Mesendoderm (in vitro differentiated cells): ENCODE data around the gene CHST8.

Experiments
- DNase-seq: peaks from one replicate; pipeline ENCODE4 v3.0.0; 2013
- H2AK5ac ChIP-seq: 2 replicates; pipeline ENCODE4 v1.6.1; 2013; ENCODE audit warnings: low read length, inconsistent platforms
- H2BK120ac ChIP-seq: 2 replicates; pipeline ENCODE4 v1.6.1; 2013; ENCODE audit warnings: low read depth, mild to moderate bottlenecking, low read length, moderate library complexity, mixed read lengths
- H2BK15ac ChIP-seq: replicated peaks from 2 replicates; pipeline ENCODE4 v1.6.1; 2013; ENCODE audit warnings: low read depth, mild to moderate bottlenecking, moderate library complexity
- H2BK5ac ChIP-seq: 2 replicates; pipeline ENCODE4 v1.6.1; 2013; ENCODE audit warnings: low read length, inconsistent platforms
- H3K18ac ChIP-seq: 2 replicates; pipeline ENCODE4 v1.6.1; 2013; ENCODE audit warnings: mild to moderate bottlenecking, low read length, mixed read lengths
- H3K23ac ChIP-seq: one replicate; pipeline ENCODE4 v1.6.1; 2013; ENCODE audit warnings: low read length
- H3K27ac ChIP-seq: 2 replicates; pipeline ENCODE4 v1.5.1; 2013; ENCODE audit warnings: low read depth, mild to moderate bottlenecking, inconsistent platforms, low read length, moderate library complexity
- H3K27me3 ChIP-seq: 2 replicates; pipeline ENCODE4 v1.6.1; 2013; ENCODE audit warnings: low read length, control low read depth, mild to moderate bottlenecking, inconsistent platforms; ENCODE audit not compliant: insufficient read depth, poor library complexity
- H3K36me3 ChIP-seq: 2 replicates; pipeline ENCODE4 v1.6.1; 2013; ENCODE audit warnings: low read length, inconsistent platforms; ENCODE audit not compliant: control insufficient read depth, insufficient read depth
- H3K4ac ChIP-seq: one replicate; pipeline ENCODE4 v1.6.1; 2013; ENCODE audit warnings: low read depth, mild to moderate bottlenecking, low read length, moderate library complexity
- H3K4me1 ChIP-seq: 2 replicates; pipeline ENCODE4 v1.6.1; 2013; ENCODE audit warnings: low read depth, low read length, inconsistent platforms; ENCODE audit not compliant: control insufficient read depth
- H3K4me2 ChIP-seq: 2 replicates; pipeline ENCODE4 v1.6.1; 2013; ENCODE audit warnings: low read length
- H3K4me3 ChIP-seq: 2 replicates; pipeline ENCODE4 v1.5.1; 2013; ENCODE audit warnings: mild to moderate bottlenecking, low read length
- H3K56ac ChIP-seq: one replicate; pipeline ENCODE4 v1.6.1; 2013; ENCODE audit warnings: low read length
- H3K79me1 ChIP-seq: 2 replicates; pipeline ENCODE4 v1.6.1; 2013; ENCODE audit warnings: low read length, inconsistent platforms
- H3K79me2 ChIP-seq: 2 replicates; pipeline ENCODE4 v1.6.1; 2013; ENCODE audit warnings: mild to moderate bottlenecking, low read length; ENCODE audit not compliant: control insufficient read depth, insufficient read depth
- H3K9ac ChIP-seq: 2 replicates; pipeline ENCODE4 v1.6.1; 2013; ENCODE audit warnings: low read length, inconsistent platforms
- H4K5ac ChIP-seq: one replicate; pipeline ENCODE4 v1.6.1; 2013; ENCODE audit warnings: low read length
- H4K8ac ChIP-seq: one replicate; pipeline ENCODE4 v1.6.1; 2013; ENCODE audit warnings: low read depth, mild to moderate bottlenecking, control low read depth, low read length, moderate library complexity
- WGBS: extraction: QIAGEN DNeasy Blood & Tissue Kit; methylation state at CpG from one replicate; pipeline ENCODE4 v1.1.7; 2013; ENCODE audit warnings: low lambda C conversion rate, missing lambda C conversion rate; ENCODE audit not compliant: insufficient coverage; ENCODE audit errors: extremely low coverage; 5-methylcytosine and 5-hydroxymethylcytosine counted together

The CHST8 gene

DNA sequence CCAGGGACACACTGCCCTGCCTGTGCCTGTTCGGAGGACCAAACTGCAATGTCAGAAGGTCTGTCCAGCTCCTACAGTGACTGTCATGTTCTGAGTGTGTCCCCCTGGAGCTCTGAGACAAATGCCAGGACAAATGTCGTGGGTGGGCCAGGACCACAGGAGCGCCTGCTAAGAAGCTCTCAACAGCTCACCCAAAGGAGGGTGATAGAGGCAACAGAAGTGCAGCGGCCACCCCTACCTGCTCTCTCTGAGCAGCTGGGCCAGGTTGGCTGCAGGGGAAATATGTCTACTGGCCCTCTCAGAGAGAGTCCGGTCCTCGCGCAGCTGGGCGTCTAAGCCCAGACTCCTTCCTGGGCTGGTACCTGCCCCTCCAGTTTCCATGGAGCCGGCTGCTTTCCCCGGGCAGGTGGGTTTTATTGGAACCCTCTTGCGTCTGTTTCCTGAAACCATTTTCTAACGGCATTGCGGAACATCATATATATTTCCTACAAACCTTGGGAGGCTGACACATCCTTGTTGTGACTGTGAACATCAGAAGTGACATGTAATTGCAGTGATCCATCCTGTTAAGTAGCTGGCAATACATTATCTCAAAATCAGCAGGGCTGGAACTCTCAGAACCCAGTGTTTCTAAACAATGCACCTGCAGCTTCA lies 78.1 kb downstream of the CHST8 start:
- Histone ChIP-seq H3K4me3 (no peak overlapping the region), H3K27ac (no peak overlapping the region), H3K56ac (no peak overlapping the region), H2BK15ac (no peak overlapping the region), H2AK5ac (no peak overlapping the region), H3K79me1 (no peaks in the 10 kb centered on the region), H3K9ac (no peak overlapping the region), H4K8ac (no peak overlapping the region), H3K4ac (no peak overlapping the region), H3K18ac (no peak overlapping the region), H3K36me3 (no peaks in the 10 kb centered on the region), H3K27me3 (no peaks in the 10 kb centered on the region), H2BK5ac (no peak overlapping the region), H3K79me2 (no peaks in the 10 kb centered on the region), H4K5ac (no peak overlapping the region), H3K4me2 (no peak overlapping the region), H3K23ac (no peak overlapping the region), H2BK120ac (no peak overlapping the region), H3K4me1 (no peaks in the 10 kb centered on the region)
- no peak for DNase-seq
- no CpG with 5 or more reads among the region's 13 CpGs for WGBS

DNA sequence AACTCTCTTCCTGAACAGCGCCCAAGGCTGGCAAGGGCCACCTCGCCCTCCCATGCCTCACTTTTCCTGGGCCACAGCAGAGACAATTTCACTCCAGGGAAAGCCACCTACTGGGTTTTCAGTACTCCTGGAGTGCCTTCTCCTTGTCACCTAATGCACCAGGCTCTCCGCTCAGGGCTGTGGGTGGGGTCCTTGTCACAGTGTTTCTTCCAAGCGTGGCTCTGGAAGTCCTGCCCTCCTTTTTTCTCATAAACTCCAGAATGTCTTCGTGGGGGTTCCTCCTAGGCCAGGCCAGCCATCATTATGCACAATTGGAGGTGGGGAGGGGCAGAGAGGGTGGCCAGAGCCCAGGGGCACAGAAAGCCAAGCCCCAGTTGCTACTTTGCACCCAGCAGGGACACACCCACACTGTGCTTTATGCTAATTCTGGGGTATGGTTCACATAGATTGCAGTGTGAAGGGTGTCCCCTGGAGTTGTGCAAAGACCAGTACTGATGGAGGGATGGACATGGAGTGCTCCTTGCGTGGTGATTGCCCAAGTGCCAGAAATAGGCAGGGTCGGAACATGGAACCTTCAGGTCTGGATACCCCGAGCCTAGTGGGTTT lies 78.8 kb downstream of the CHST8 start:
- Histone ChIP-seq H3K23ac (no peak overlapping the region), H4K8ac (no peak overlapping the region), H3K27me3 (no peaks in the 10 kb centered on the region), H2BK15ac (no peak overlapping the region), H3K4me2 (no peak overlapping the region), H3K9ac (no peak overlapping the region), H3K36me3 (no peaks in the 10 kb centered on the region), H3K79me1 (no peaks in the 10 kb centered on the region), H3K56ac (no peak overlapping the region), H3K79me2 (no peaks in the 10 kb centered on the region), H3K27ac (no peak overlapping the region), H3K4me3 (no peak overlapping the region), H3K4ac (no peak overlapping the region), H4K5ac (no peak overlapping the region), H2BK5ac (no peak overlapping the region), H3K4me1 (no peaks in the 10 kb centered on the region), H2BK120ac (no peak overlapping the region), H3K18ac (no peak overlapping the region), H2AK5ac (no peak overlapping the region)
- no peak for DNase-seq
- no CpG with 5 or more reads among the region's 8 CpGs for WGBS

DNA sequence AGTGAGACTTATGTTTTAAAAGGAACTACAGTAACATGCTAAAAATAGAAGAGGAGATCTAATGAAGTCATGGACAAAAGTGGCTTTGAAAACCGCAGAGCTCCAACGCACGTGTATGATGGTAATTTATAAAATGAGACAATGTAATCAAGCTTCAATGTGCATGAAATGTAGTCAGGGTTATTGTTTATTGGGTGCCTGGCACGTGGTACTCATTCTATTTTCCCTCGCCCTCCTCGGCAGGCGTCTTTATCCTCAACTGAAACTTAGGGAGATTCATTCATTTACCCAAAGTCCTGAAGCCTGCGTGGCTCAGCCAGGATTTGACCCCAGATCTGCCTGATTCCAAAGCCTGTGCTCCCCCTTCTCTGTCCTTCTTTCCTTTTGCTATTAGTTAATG lies 79.8 kb downstream of the CHST8 start:
- no peak overlapping the region for H4K5ac ChIP-seq
- H3K23ac ChIP-seq, result no peak overlapping the region
- H2AK5ac ChIP-seq, result no peak overlapping the region
- no peak overlapping the region for H3K56ac ChIP-seq
- no peaks in the 10 kb centered on the region for H3K36me3 ChIP-seq
- H3K79me2 ChIP-seq, result no peaks in the 10 kb centered on the region
- no peak overlapping the region for H3K4me2 ChIP-seq
- no peak overlapping the region for H3K18ac ChIP-seq
- H3K4me1 ChIP-seq, result no peaks in the 10 kb centered on the region
- no peaks in the 10 kb centered on the region for H3K27me3 ChIP-seq
- no peak overlapping the region for H3K27ac ChIP-seq
- H2BK120ac ChIP-seq, result no peak overlapping the region
- no CpG with 5 or more reads among the region's 8 CpGs for whole genome bisulfite sequencing
- H2BK5ac ChIP-seq, result no peak overlapping the region
- no peaks in the 10 kb centered on the region for H3K79me1 ChIP-seq
- no peak for DNase-seq
- H2BK15ac ChIP-seq, result no peak overlapping the region
- H3K9ac ChIP-seq, result no peak overlapping the region
- no peak overlapping the region for H4K8ac ChIP-seq
- no peak overlapping the region for H3K4me3 ChIP-seq
- H3K4ac ChIP-seq, result no peak overlapping the region

DNA sequence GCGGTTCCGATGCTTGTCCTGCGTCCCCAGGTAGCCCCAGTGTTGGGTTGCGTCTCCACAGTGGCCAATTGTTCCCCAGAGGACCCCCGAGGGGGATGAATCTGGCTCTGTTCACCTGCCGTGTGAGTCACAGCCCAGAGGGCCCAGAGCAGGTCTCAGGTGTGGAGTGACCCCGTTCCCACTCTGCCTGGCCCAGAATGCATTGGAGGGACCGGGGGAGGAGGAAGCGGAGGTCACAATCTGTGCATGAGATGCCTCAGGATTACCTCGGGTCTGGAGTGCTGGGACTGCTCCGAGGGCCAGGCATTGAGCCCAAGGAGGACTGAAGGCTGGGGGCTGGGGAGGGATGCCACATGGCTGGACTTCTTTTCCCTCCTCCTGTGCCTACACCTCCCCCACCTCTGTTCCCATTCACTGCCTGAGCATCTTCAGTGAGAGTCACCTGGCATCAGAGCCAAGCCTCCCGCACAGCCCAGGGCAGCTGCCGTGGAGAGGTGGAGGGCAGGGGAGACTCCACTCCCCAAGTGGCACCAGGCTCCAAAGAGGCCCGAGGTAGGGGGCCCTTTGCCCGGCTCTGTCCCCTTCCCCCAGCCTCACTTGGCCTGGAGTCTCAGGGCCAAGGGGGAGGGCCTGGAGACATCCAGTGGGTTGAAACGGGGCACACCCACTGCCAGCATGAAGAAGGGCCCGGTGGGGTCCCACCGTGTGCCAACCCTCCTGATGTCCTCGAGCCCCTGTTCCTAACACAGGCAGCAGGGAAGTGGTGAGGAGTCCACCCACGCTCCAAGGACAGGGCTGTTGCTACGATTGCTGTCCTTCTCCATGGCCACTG lies 81.1 kb downstream of the CHST8 start:
- no peaks in the 10 kb centered on the region for H3K36me3 ChIP-seq
- H3K23ac ChIP-seq, result no peak overlapping the region
- no peak for DNase-seq
- no peak overlapping the region for H2BK120ac ChIP-seq
- no peak overlapping the region for H3K4me3 ChIP-seq
- H3K27me3 ChIP-seq, result no peaks in the 10 kb centered on the region
- H3K4ac ChIP-seq, result no peak overlapping the region
- WGBS, result no CpG with 5 or more reads among the region's 21 CpGs
- H4K8ac ChIP-seq, result no peak overlapping the region
- no peak overlapping the region for H3K56ac ChIP-seq
- H2BK15ac ChIP-seq, result no peak overlapping the region
- H3K79me2 ChIP-seq, result no peaks in the 10 kb centered on the region
- no peak overlapping the region for H3K18ac ChIP-seq
- no peak overlapping the region for H3K27ac ChIP-seq
- H3K9ac ChIP-seq, result no peak overlapping the region
- no peaks in the 10 kb centered on the region for H3K4me1 ChIP-seq
- H2BK5ac ChIP-seq, result no peak overlapping the region
- H3K79me1 ChIP-seq, result no peaks in the 10 kb centered on the region
- no peak overlapping the region for H4K5ac ChIP-seq
- H2AK5ac ChIP-seq, result no peak overlapping the region
- no peak overlapping the region for H3K4me2 ChIP-seq

DNA sequence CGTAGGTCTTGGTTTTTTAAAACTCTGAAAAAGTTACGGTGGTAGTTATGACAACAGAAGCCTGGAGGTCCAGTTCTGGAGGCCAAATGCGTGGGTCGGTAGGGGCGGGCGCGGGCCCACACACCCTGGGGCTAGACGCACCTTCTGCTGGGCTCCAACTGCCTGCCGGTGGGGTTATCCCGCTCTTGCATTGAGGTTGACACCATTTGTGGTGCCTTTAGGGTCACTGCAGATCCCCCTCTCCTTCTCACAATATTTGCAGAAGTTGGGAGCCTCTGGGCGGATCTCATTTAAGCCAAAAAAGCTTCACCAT lies 81.6 kb downstream of the CHST8 start:
- WGBS, result no CpG with 5 or more reads among the region's 11 CpGs
- Histone ChIP-seq H2BK120ac (no peak overlapping the region), H2BK15ac (no peak overlapping the region), H3K36me3 (no peaks in the 10 kb centered on the region), H3K4me1 (no peaks in the 10 kb centered on the region), H3K27ac (no peak overlapping the region), H3K4me3 (no peak overlapping the region), H3K79me1 (no peaks in the 10 kb centered on the region), H3K23ac (no peak overlapping the region), H3K4ac (no peak overlapping the region), H3K56ac (no peak overlapping the region), H4K8ac (no peak overlapping the region), H2AK5ac (no peak overlapping the region), H3K9ac (no peak overlapping the region), H2BK5ac (no peak overlapping the region), H3K4me2 (no peak overlapping the region), H3K18ac (no peak overlapping the region), H3K27me3 (no peaks in the 10 kb centered on the region), H4K5ac (no peak overlapping the region), H3K79me2 (no peaks in the 10 kb centered on the region)
- DNase-seq, result no peak
